Gastrocnemius medialis (tissue), 4 donors: ENCODE results near the gene FKBP10.

Source experiments
- CTCF ChIP-seq, 5 experiments: fragments of 450-650 bp in 3 of 5; fragments of 200-600 bp in 2 of 5; sonication (generic) in 2 of 5; IDR thresholded peaks in 4 of 5; conservative IDR thresholded peaks in 1 of 5; 1 replicate in 4 of 5; 2 replicates in 1 of 5; pipeline ENCODE4 v1.5.1; 2016 to 2019; ENCODE audit warnings: antibody characterized with exemption in 5 of 5, mild to moderate bottlenecking in 3 of 5, moderate library complexity in 3 of 5
- POLR2A ChIP-seq, 2 donors: fragments of 450-650 bp; IDR thresholded peaks; one replicate each; pipeline ENCODE4 v1.6.1; 2017; ENCODE audit warnings: antibody characterized with exemption in 2 of 2, mild to moderate bottlenecking in 2 of 2, moderate library complexity in 2 of 2

- TF ChIP-seq CTCF (IDR thresholded peaks at IDR 0.05 in 4 of 5, conservative IDR thresholded peaks at IDR 0.05 in 1 of 5) = no peak
- TF ChIP-seq POLR2A (IDR thresholded peaks at IDR 0.05) = no peak
These were observed 5.2 kb downstream of the FKBP10 start for GRCh38 chr17:41818024-41818423.
